Esophagus mucosa (tissue), 1 donor: Measurements from ENCODE around the gene MOB1B. TPM values are rescaled to one million over a fixed set of nuclear protein-coding genes. Genes with fewer than 3 reads are reported as not detected.
"Not testable (repeated sequence)": the region's sequence is repeated elsewhere in the genome, so short reads cannot be mapped to it uniquely, and the experiment has no call there.

Source experiments
- ATAC-seq: fragments of 200-7000 bp; cut with Tn5 transposase; one replicate; pipeline ENCODE4 v1.9.1; 2020
- total RNA-seq: library from RNA; stranded (reverse); gene quantifications from one replicate; pipeline ENCODE4 v1.2.4, GENCODE V29; 2023
- donor health status: DM: yes; HTN: yes; CAD: no.

Gene MOB1B
- total RNA-seq = 12.9 TPM

DNA sequence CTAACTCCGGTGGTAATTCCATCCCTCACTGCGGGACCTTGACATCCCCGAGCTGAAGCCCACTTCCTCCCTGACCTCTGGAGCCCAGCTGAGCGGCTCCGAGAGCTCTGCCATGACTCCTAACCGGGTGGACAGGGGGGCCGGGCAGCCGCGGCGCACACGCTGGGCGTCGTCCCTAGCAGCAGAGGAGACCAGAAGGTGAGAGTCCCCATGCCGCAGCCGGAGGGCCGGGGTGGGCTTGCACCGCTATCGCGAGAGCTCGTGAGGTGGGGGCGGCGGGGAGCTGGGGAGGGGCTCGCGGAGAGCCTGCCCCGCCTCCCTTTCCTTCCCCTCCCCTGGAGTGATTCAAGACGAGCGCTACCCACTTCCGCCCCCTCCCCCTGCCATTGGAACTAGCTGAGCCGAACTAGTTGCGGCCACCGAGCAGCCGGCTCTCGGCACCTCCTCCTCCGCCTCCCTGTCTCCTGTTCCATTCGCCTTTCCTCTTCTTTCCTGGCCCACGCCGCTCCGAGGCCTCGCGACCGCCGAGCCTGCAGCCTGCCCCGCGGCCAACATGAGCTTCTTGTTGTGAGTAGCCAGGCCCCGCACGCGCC is at the start of gene MOB1B:
TSS of gene MOB1B (plus strand) at position 386 of the 593 bp plus-strand sequence. CDS start at position 554, 168 bp downstream.
- ATAC-seq = peak; percentile 92

DNA sequence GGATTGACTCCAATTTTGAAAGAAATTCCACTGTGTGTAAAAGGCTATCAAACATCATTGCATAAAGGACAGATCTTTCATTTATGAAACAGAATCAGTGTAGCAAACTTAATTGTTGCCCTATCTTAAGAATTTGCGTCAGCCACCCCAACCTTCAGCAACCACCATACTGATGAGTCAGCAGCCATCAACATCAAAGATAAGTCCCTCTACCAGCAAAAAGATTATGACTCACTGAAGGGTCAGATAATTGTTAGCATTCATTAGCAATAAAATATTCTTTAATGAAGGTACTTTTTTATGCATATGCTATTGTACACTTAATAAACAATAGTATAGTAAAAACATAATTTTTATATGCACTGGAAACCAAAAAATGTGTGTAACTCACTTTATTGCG is 46.7 kb upstream of the MOB1B start:
- ATAC-seq = no peak

DNA sequence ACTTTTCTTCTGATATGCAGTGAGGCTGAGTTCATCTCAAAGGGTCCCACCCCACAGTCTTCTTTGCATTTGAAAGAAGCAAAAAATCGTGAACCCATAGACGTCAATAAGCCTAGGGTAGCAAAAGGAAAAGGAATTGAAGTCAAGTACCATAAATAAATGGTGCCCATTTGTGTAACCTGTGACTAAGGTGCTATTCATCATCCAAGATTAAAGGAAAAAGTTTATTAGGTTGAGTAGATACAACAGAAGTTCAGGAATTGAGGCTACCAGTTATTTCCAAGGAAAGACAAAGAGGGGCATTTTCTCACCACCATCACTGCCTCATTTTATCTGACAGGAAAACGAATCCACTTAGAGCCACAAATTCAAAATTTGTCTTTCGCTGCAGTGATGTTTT is 43.7 kb upstream of the MOB1B start:
- ATAC-seq = no peak

DNA sequence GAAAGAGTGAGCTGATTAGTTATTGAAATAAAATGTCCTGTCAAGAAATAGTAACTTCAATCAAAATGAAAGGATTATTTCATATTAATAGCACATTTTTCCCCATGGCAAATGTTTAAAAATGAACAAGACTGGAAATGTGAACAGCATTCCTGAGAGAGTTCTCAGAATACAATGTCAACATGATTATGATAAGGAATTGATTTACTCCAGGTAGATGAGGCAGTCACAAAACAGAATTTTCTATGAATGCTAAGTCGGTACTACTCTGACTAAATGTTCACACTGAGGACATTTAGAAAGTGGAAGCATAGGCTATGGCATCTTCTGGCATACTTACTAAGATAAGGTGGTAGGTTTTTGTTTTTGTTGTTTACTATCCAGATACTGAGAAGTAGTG is 43.1 kb upstream of the MOB1B start:
- no peak for ATAC-seq

DNA sequence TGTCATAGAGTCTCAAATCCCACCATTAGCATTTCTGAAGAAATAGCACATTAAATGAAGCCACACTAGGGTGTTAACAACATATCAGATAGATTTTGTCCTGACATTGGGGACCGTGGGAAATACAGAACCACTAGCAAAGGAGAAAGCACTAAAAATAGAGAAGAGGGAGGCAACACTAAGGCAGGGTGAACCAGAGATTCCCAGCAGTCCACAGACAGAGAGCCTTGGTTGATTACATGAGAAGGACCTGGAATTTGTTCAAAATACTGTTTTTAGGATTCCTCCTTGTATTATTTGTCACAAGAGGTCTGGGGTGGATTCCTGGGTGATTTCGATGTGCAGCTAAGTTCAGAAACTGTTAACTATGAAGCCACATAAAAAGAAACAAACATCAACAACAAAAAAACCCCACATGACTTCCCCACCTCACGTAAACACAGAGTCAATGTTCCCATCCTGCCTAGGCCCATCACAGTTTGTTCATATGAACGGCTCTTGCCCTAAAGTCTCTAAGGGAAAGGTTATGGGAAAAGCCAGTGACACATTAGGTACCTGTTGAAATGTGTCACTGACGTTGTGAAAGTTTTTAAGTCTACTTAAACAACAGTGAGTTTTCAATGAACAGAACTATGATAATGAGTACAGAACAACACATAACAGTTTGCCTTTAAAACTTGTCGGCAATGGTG is 38.9 kb upstream of the MOB1B start:
- ATAC-seq = peak; percentile 28

DNA sequence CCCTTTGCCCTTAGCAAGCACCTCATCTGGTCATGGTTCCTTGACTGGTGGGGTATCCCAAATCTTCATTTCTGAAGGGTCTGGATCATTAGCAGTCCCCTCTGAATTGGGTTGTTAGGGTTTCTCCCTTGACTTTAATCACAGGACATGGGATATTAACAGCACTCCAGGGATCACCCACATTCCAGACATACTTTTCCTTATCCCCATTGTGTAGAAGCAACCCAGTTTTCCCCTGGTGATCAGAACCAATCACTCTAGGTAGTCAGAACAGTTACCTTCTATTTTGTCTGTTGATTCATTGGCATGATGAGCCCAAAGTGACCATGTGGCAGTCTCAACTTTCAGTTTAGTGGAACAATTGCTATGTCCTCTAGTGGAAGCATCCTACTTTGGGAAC is 33.4 kb upstream of the MOB1B start:
- ATAC-seq = no peak

DNA sequence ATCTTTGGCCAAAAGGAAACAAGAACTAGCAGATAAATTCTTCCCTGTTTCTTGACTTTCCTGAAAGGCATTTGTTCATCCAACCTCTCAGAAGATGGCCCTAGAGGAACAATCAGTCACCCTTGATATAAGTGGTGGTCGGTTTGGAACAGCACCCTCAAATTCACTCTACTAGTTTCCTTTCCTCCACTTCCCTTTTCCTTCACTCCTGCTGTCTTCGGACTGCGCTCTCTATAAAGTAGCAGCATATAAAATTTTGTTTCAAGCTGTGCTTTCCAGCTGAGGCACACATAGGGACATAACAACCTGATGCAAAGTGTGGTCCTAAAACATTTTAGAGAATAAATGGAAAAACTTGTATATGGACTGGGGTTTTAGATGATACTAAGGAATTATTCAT is 29.0 kb upstream of the MOB1B start:
- no peak for ATAC-seq

DNA sequence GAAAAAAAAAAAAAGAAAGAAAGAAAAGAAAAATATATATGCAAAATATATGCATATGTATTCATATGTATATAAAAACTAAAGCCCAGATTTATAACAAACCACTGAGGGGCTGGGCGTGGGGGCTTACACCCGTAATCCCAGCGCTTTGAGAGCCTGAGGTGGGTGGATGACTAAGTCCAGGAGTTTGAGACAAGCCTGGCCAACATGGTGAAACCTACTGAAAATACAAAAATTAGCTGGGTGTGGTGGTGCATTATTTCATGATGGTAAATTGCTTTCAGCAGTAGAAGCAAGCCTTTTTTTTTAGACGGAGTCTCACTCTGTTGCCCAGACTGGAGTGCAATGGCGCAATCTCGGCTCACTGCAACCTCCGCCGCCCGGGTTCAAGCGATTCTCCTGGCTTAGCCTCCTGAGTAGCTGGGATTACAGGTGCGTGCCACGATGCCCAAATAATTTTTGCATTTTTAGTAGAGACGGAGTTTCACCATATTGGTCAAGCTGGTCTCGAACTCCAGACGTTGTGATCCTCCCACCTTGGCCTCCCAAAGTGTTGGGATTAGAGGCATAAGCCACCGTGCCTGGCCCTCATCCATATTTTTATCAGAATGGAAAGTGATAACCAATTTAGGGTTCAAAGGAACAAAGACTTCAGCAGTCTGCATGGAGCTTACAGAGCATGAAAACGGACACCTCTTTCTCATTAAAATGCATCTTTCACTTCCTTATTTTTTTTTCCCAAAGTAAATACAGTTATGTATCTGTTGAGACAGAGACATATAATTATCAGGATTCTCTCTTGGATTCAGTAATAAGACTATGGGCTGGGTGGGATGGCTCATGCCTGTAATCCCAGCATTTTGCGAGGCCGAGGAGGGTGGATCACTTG is 27.7 kb upstream of the MOB1B start:
- ATAC-seq = no peak

DNA sequence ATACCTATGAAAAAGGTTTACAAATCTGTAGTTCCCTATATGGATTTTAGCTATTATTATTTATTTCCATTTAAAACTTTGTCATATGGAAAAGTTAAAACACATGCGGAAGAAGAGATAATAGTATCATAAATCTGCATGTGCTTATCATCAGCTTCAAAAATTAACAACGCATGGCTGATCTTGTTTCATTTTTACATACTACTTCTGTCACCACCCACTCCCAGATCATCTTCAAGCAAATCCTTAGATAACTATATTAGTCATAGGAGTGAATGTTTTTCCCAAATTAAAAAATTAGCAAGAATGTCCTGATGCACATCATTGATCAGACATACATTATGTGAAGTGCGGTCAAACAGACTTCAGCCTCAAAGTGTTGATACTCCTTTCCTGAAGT is 24.6 kb upstream of the MOB1B start:
- ATAC-seq = no peak

DNA sequence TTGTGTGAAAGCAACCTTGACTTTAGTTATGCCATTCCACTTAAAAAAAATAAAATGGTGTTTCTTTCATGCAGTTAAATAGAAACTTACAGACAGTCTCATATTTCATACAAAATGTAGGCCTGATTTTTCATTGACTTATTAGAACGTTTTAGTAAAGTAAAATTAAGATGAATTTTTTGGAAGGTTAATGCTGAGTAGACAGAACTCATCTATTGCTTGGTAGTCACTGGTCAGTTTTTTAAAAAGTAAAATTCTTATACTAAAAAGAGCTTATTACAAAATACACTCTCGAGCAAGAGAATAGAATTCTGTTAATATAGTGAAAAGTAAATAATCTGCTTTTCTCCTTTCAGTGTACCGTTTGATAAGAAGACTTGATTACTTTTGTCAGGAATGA is 21.4 kb upstream of the MOB1B start:
- no peak for ATAC-seq

DNA sequence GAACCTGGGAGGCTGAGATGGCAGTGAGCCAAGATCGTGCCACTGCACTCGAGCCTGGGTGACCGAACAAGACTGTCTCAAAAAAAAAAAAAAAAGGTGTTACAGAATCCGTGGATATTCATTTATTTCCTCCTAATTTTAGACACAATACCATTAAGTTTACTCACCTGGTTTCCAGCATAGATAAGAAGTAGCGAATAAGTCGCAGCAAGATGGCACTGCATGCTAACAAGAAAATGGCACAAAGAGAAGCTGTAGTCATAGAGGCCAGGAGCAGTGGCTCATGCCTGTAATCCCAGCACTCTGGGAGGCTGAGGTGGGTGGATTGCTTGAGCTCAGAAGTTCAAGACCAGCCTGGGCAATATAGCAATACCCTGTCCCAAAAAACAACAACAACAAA is 17.0 kb upstream of the MOB1B start:
- no peak for ATAC-seq

DNA sequence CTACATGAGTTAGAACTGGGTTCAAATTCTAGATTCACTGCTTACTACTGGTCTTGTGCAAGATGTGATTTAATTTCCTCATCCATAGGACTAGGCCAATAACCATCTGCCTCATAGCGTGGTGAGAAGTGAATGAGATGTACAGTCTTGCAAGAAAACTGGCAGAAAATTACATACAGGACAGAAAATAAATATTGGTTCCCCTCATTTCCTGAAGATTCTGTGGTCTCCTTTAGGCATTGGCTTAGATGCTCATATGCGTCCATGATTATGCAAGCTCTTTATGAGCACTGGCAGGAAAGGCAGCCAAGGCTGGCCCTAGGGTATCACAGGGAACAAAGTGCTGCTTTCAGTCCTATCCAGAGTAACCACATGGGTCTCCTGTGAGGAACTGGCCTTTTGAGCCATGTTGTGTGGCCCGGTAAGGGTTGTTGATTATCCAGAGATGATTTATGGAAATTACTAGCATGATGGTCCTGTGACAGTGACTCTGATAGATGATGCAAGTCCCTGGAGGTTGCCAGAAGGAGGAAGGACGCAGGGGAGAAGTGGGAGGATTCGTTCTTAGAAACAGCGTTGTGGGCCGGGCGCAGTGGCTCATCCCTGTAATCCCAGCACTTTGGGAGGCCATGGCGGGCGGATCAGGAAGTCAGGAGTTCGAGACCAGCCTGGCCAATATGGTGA is 9.9 kb upstream of the MOB1B start:
- no peak for ATAC-seq

DNA sequence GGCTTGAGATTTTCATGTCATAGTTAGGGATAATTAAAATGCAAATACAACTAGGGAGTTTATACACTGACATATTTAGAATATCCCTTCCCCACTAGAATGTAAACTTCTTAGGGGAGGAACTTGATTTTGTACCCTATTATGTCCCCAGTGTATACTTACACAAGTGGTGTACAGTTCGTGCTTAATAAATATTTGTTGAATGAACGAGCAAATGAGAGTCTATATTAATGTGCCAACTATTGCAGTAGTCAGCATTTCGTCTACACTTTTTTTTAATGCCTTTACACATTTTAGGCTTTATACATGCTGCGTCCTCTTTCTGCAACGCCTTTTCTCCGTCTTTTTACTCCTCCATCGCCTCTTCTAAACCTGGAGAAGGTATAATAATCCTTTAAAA is 8.4 kb upstream of the MOB1B start:
- ATAC-seq = no peak

DNA sequence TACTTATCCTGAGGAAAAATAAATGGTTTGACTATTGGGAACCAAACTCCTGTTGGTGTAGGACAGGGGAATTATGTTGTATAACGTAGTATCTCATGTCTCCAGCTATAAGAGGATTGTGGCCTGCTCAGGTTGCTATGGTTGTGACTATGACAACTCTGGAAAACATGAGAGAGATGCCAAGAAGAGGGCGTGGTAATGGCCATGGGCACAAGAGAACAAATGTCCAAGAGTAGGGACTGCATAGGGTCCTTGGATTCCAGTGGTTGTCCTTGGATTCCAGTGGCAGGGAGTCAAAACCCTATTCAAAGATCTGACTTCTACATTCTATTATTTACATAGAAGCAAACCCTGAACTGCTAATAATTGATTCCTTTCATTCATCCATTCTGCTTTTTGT is 6.8 kb upstream of the MOB1B start:
- no peak for ATAC-seq

DNA sequence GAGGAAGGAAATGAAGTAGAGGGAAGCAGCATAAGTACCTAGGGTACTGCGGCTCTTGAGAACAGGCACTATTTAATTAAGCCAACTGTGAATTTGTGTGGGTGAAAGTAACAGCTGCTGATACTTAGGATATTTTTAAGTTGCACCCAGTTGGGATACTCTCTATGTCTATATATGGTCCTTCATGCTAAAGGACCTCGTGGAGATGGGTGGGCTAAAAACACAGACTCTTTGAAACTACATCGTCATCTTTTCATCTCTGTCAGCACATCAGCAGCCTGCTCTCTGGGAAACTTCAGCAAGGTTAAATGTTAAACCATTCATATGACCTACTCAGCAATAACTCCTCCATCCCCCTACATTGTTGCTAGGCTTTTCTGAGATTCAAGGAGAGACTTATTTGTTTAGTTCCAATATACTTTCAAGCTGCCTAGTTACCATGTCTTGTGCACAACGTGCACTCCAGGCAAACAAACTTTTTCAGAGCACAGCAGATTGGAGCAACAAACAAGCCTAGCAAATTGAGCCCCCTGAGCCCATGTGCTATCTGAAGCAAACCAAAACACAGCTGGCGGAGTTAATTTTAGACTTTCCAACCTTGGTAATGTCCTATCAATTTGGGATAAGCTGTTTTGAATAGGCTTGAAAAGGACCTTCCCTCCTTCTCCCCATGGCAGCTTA is 6.2 kb upstream of the MOB1B start:
- no peak for ATAC-seq

DNA sequence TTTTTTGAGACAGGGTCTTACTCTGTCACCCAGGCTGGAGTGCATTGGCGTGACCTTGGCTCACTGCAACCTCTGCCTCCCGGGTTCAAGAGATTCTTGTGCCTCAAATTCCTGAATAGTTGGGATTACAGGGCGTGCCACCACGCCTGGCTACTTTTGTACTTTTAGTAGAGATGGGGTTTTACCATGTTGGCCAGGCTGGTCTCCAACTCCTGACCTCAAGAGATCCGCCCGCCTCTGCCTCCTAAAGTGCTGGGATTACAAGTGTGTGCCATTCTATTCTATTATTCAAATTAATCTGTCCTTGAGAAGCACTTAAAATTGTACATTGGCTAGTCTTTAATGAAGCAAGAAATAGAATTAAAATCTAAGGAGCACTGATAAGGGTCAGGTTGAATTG is 3.6 kb upstream of the MOB1B start:
- not testable (repeated sequence) for ATAC-seq

DNA sequence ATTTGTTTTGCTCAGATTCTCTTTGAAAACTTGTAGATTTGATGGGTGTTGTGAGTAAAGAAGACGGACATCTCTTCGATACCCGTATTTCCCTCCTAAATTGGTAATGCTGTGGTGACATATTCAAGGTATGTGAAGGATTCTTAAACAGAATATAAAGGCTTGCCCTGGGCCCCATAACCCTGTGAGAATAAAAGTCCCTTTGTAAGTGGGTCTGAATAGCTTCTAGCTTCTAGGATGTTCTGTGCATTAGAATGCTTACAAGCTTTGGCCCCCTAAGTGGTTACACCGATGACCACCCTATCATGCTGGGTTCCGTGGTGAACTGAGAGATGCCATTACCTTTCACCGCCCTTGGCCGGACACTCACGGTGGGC is 574 bp upstream of the MOB1B start:
- peak; percentile 12 for ATAC-seq

DNA sequence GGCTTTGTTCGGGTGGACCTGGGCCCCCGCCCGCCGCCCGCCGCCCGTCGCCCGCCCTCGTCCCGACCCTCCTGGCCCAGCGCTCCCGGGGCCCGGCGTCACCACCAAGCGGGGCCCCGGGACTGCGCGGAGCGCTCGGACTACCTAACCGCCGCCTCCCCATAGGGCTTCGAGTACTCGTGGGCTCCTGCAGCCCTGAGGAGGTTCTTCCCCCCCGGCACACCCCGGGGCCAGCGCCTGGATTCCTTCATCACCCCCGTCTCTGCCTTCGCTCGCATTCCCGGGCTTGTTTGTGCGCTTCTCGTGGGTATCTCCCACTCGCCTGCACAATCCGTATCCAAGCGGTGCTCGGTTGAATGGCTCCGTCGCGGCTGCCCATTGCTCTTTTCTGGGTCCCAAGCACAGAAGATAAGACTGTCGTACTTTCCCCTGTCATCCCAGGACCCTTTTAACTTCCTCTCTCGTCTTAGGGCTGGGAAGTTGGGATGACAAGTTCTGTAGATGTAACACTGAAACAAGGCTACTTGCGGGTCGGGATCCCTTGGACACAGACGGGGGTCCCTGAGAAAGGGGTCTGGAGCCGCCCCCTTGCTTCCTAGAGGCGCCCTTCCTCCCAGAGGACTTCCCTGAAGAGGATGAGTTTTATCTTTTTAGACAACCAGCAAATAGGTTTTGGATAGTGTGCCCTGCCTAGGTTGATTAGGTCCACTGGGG is 565 bp downstream of the MOB1B start:
- ATAC-seq = peak; percentile 62

DNA sequence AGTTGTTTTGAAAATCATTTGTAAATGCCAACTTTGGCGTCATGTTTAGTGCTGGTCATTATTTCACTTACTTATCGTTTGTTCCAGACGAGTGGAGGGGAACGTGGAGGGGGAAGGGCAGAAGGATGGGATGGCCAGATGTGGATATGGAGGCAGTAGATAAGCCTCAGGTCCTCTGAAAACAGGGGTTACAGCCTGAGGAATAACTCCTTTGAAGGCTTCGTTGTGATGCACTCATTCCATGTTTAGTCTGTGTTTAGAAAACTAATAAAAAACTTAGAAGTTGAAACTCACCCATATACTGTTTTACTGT is 1.1 kb downstream of the MOB1B start:
- no peak for ATAC-seq

DNA sequence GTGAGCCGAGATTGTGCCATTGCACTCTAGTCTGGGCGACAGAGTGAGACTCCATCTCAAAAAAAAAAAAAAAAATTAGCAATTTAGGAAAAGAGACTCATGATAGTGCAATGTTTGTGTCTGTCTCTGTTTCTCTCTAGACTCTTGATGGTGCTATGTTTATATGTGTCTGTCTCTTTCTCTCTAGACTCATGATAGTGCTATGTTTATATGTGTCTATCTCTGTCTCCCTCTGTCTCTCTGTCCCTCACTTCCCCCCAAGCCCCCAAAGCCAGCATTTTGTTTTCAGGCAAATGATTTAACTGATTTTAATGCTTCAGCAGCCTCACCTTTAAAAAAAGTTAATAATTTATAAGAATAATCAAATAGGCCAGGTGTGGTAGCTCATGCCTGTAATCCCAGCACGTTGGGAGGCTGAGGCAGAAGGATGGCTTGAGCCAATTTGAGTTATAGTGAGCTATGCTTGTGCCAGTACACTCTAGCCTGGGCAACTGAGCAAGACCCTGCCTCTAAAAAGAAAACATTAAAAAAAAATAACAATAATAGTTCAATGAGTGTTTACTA is 6.9 kb downstream of the MOB1B start:
- ATAC-seq = no peak

DNA sequence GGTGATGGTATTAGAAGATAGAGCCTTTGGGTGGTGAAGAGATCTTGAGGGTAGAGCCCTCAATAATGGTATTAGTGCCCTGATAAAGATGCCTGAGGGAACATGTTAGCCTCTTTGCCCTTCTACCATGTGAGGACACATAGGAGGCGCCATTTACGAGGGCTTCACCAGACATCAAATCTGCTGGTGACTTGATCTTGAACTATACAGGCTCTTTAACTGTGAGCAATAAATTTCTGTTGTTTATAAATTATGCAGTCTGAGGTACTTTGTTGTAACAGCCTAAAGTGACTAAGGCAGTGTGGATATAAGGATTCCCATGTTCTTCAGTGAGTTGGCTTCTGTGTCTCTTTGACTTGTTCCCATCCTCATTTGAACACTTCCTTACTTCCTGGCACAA is 11.8 kb downstream of the MOB1B start:
- no peak for ATAC-seq

DNA sequence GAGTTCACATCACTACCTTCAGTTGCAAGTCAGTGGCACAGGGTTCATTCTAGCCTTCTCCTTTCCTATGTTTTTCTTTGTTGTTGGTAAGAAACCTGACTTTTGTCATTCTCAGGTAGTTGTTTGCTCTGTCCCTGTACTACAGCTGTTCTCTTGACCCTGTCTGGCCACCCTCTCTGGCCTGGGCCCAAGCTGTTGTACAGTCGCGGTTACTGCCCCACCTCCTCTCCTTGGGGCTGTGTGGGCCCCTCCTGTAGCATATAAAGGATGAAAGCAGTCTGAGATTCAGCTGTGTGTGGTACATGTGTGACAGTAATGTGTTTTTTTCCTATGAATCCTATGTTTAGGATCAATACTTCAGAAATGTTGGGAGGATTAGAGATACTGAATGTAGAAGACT is 12.5 kb downstream of the MOB1B start:
- ATAC-seq = no peak
